ENCODE data around the gene SLC6A4.

SLC6A4 gene

GRCh38 chr17:30200106-30200505 lies 35.4 kb downstream of the SLC6A4 start:
- Histone ChIP-seq H3K36me3 (no peaks in the 10 kb centered on the region), H3K27me3 (peaks cover 21% of the 10 kb centered on the region), H3K9me3 (no peaks in the 10 kb centered on the region), H3K4me3 (ENCODE audit: low read depth in 1 of 2, low read length in 1 of 2) (no peak overlapping the region), H3K4me1 (ENCODE audit: control insufficient read depth in 1 of 2, insufficient read depth in 1 of 2, low read depth in 1 of 2, low read length in 1 of 2) (no peaks in the 10 kb centered on the region), H3K27ac (no peak overlapping the region)
- TF ChIP-seq CTCF (IDR thresholded peaks at IDR 0.05): no peak

- no peak for TF ChIP-seq CTCF (IDR thresholded peaks at IDR 0.05)
These were observed 35.9 kb downstream of the SLC6A4 start for GRCh38 chr17:30199600-30199999.

GRCh38 chr17:30197416-30197815 lies 38.1 kb downstream of the SLC6A4 start:
- H3K36me3 ChIP-seq: no peaks in the 10 kb centered on the region
- H3K9me3 ChIP-seq: no peaks in the 10 kb centered on the region
- no peak for TF ChIP-seq CTCF (IDR thresholded peaks at IDR 0.05)
- H3K27ac ChIP-seq: no peak overlapping the region
- H3K4me3 ChIP-seq (ENCODE audit: low read depth in 1 of 2, low read length in 1 of 2): no peak overlapping the region
- H3K27me3 ChIP-seq: peaks cover 31% of the 10 kb centered on the region
- H3K4me1 ChIP-seq (ENCODE audit: control insufficient read depth in 1 of 2, insufficient read depth in 1 of 2, low read depth in 1 of 2, low read length in 1 of 2): no peaks in the 10 kb centered on the region

More at GRCh38 chr17:30199600-30199999, 35.9 kb downstream of the SLC6A4 start:
- Histone ChIP-seq H3K4me1 (ENCODE audit: control insufficient read depth in 1 of 2, insufficient read depth in 1 of 2, low read depth in 1 of 2, low read length in 1 of 2) (no peaks in the 10 kb centered on the region), H3K36me3 (no peaks in the 10 kb centered on the region), H3K27ac (no peak overlapping the region), H3K4me3 (ENCODE audit: low read depth in 1 of 2, low read length in 1 of 2) (no peak overlapping the region), H3K9me3 (no peaks in the 10 kb centered on the region), H3K27me3 (peaks cover 23% of the 10 kb centered on the region)

GRCh38 chr17:30196504-30196903 lies 39.0 kb downstream of the SLC6A4 start:
- Histone ChIP-seq H3K27ac (no peak overlapping the region), H3K27me3 (peaks cover 40% of the 10 kb centered on the region), H3K4me3 (ENCODE audit: low read depth in 1 of 2, low read length in 1 of 2) (no peak overlapping the region), H3K4me1 (ENCODE audit: control insufficient read depth in 1 of 2, insufficient read depth in 1 of 2, low read depth in 1 of 2, low read length in 1 of 2) (no peaks in the 10 kb centered on the region), H3K9me3 (no peaks in the 10 kb centered on the region), H3K36me3 (no peaks in the 10 kb centered on the region)
- no peak for TF ChIP-seq CTCF (IDR thresholded peaks at IDR 0.05)

GRCh38 chr17:30191072-30191471 lies 44.4 kb downstream of the SLC6A4 start:
- Histone ChIP-seq H3K9me3 (no peaks in the 10 kb centered on the region), H3K4me1 (ENCODE audit: control insufficient read depth in 1 of 2, insufficient read depth in 1 of 2, low read depth in 1 of 2, low read length in 1 of 2) (no peaks in the 10 kb centered on the region), H3K4me3 (ENCODE audit: low read depth in 1 of 2, low read length in 1 of 2) (no peak overlapping the region), H3K36me3 (peaks cover 14% of the 10 kb centered on the region), H3K27ac (no peak overlapping the region), H3K27me3 (peaks cover 45% of the 10 kb centered on the region)
- no peak for TF ChIP-seq CTCF (IDR thresholded peaks at IDR 0.05)
